ENCODE results near the gene HAPSTR1. TPM values are rescaled to one million over a fixed set of nuclear protein-coding genes. Genes with fewer than 3 reads are reported as not detected.

HAPSTR1 gene
- total RNA-seq, 2 experiments from 2014 or later: 52.5 to 53.4 TPM

- ChIA-PET POLR2A (interaction anchor here (1.0 to 7.4 kb wide), 8 partner anchors 9 to 165 kb away, joined by 3 to 69 read pairs (median 4); partner anchors contain the start of gene HAPSTR1), CTCF (interaction anchor here (0.7 to 3.8 kb wide), 10 partner anchors 8 to 166 kb away, joined by 3 to 15 read pairs (median 4); no protein-coding TSS in a partner anchor)
- Mint-ChIP-seq H3K36me3 (ENCODE audit: low read depth) (peaks cover 92% of the 10 kb centered on the region), H3K9me3 (no peaks in the 10 kb centered on the region), H3K4me3 (peak overlapping the region; percentile 64), H3K4me1 (ENCODE audit: low read depth) (peaks cover 94% of the 10 kb centered on the region), H3K27ac (peak overlapping the region; percentile 89), H3K27me3 (no peaks in the 10 kb centered on the region)
- DNase-seq: no peak
- ATAC-seq: peak; percentile 1
- TF ChIP-seq CTCF (IDR thresholded peaks at IDR 0.05): no peak
- intact Hi-C loops (cut with micrococcal nuclease): no loop called here
Measured at GRCh38 chr16:9102379-9102778, 10.9 kb downstream of the HAPSTR1 start.

- Mint-ChIP-seq H3K9me3 (no peaks in the 10 kb centered on the region), H3K36me3 (ENCODE audit: low read depth) (peaks cover 92% of the 10 kb centered on the region), H3K27me3 (no peaks in the 10 kb centered on the region), H3K27ac (peak overlapping the region; percentile 89), H3K4me1 (ENCODE audit: low read depth) (peaks cover 94% of the 10 kb centered on the region), H3K4me3 (peak overlapping the region; percentile 64)
- ChIA-PET POLR2A (interaction anchor here (1.1 to 7.4 kb wide), 7 partner anchors 9 to 56 kb away, joined by 3 to 69 read pairs (median 4); partner anchors contain the start of gene HAPSTR1), CTCF (interaction anchor here (0.7 to 3.8 kb wide), 9 partner anchors 8 to 167 kb away, joined by 3 to 15 read pairs (median 4); no protein-coding TSS in a partner anchor)
- intact Hi-C loops (cut with micrococcal nuclease): no loop called here
- ATAC-seq (peak; percentile 70), DNase-seq (peak; percentile 58)
- TF ChIP-seq CTCF (IDR thresholded peaks at IDR 0.05): no peak
Measured at GRCh38 chr16:9102943-9103342, 11.5 kb downstream of the HAPSTR1 start.

- no peak for TF ChIP-seq CTCF (IDR thresholded peaks at IDR 0.05)
- no peak for ATAC-seq
- Mint-ChIP-seq H3K27me3 (no peaks in the 10 kb centered on the region), H3K27ac (peak overlapping the region; percentile 89), H3K4me3 (peak overlapping the region; percentile 64), H3K4me1 (ENCODE audit: low read depth) (peaks cover 91% of the 10 kb centered on the region), H3K36me3 (ENCODE audit: low read depth) (peaks cover 89% of the 10 kb centered on the region), H3K9me3 (no peaks in the 10 kb centered on the region)
- POLR2A ChIA-PET: interaction anchor here (1.1 to 7.4 kb wide), 8 partner anchors 8 to 56 kb away, joined by 3 to 69 read pairs (median 4); partner anchors contain the start of gene HAPSTR1
- CTCF ChIA-PET: interaction anchor here (0.9 to 3.8 kb wide), 6 partner anchors 11 to 168 kb away, joined by 3 to 15 read pairs (median 4); no protein-coding TSS in a partner anchor
- DNase-seq: no peak
- intact Hi-C loops (cut with micrococcal nuclease): no loop called here
Measured at GRCh38 chr16:9103546-9103945, 12.1 kb downstream of the HAPSTR1 start.

GRCh38 chr16:9105189-9105588 lies 13.7 kb downstream of the HAPSTR1 start:
- H3K4me1 Mint-ChIP-seq (ENCODE audit: low read depth): peaks cover 92% of the 10 kb centered on the region
- CTCF ChIA-PET: no interaction called here
- intact Hi-C loops (cut with micrococcal nuclease): no loop called here
- no peak for TF ChIP-seq CTCF (IDR thresholded peaks at IDR 0.05)
- POLR2A ChIA-PET: no interaction called here
- no peaks in the 10 kb centered on the region for H3K9me3 Mint-ChIP-seq
- DNase-seq (no peak), ATAC-seq (no peak)
- H3K4me3 Mint-ChIP-seq: peak overlapping the region; percentile 18
- no peaks in the 10 kb centered on the region for H3K27me3 Mint-ChIP-seq
- H3K27ac Mint-ChIP-seq: peak overlapping the region; percentile 89
- peaks cover 93% of the 10 kb centered on the region for H3K36me3 Mint-ChIP-seq (ENCODE audit: low read depth)
